Stimulated activated CD4-positive, alpha-beta T cell treated with anti-CD3 and anti-CD28 coated beads, Interleukin-15, amount 100 ng/mL, for 24 hours (primary cell): ENCODE results near the gene UST.
"Not testable (repeated sequence)": the region's sequence is repeated elsewhere in the genome, so short reads cannot be mapped to it uniquely, and the experiment has no call there.

ENCODE experiments used
- DNase-seq: peaks from one replicate; pipeline ENCODE4 v3.0.0-alpha.2; 2020

The UST gene

GRCh38 chr6:148842296-148843019 lies 95.6 kb downstream of the UST start:
- no peak for DNase-seq

- DNase-seq: no peak
These were observed 98.6 kb downstream of the UST start for GRCh38 chr6:148845464-148845863.

GRCh38 chr6:148846778-148847761 lies 100.2 kb downstream of the UST start:
- DNase-seq: no peak

- no peak for DNase-seq
These were observed 102.1 kb downstream of the UST start for GRCh38 chr6:148848915-148849314.

- DNase-seq: not testable (repeated sequence)
These were observed 102.6 kb downstream of the UST start for GRCh38 chr6:148849449-148849848.

- no peak for DNase-seq
These were observed 104.1 kb downstream of the UST start for GRCh38 chr6:148850964-148851363.

- DNase-seq: no peak
These were observed 105.1 kb downstream of the UST start for GRCh38 chr6:148851683-148852556.

GRCh38 chr6:148852688-148853087 lies 105.9 kb downstream of the UST start:
- DNase-seq: no peak

GRCh38 chr6:148853113-148853512 lies 106.3 kb downstream of the UST start:
- DNase-seq: not testable (repeated sequence)

GRCh38 chr6:148854096-148854495 lies 107.3 kb downstream of the UST start:
- DNase-seq: no peak

GRCh38 chr6:148854992-148855391 lies 108.2 kb downstream of the UST start:
- DNase-seq: no peak

GRCh38 chr6:148855744-148856143 lies 108.9 kb downstream of the UST start:
- no peak for DNase-seq

- DNase-seq: no peak
These were observed 111.1 kb downstream of the UST start for GRCh38 chr6:148857798-148858390.

- not testable (repeated sequence) for DNase-seq
These were observed 117.3 kb downstream of the UST start for GRCh38 chr6:148864132-148864531.

GRCh38 chr6:148864941-148865340 lies 118.1 kb downstream of the UST start:
- DNase-seq: no peak

GRCh38 chr6:148866657-148867268 lies 119.9 kb downstream of the UST start:
- DNase-seq: no peak

- peak; percentile 22 for DNase-seq
These were observed 121.0 kb downstream of the UST start for GRCh38 chr6:148867862-148868261.

GRCh38 chr6:148868314-148868713 lies 121.5 kb downstream of the UST start:
- DNase-seq: no peak

GRCh38 chr6:148868901-148869300 lies 122.1 kb downstream of the UST start:
- no peak for DNase-seq

GRCh38 chr6:148869585-148869984 lies 122.8 kb downstream of the UST start:
- no peak for DNase-seq

GRCh38 chr6:148873154-148873553 lies 126.3 kb downstream of the UST start:
- no peak for DNase-seq

- no peak for DNase-seq
These were observed 127.0 kb downstream of the UST start for GRCh38 chr6:148873868-148874267.
